Measurements from ENCODE around the gene FRMD3. TPM values are rescaled to one million over a fixed set of nuclear protein-coding genes. Genes with fewer than 3 reads are reported as not detected.

Gene FRMD3
- total and polyA plus RNA-seq, 11 donors = 28.9 to 195 (median 82.4) TPM

GRCh38 chr9:83420486-83420885 is 117.7 kb downstream of the FRMD3 start:
- DNase-seq (no peak), ATAC-seq (no peak)
- Histone ChIP-seq H3K27ac (no peak overlapping the region), H3K4me3 (no peak overlapping the region), H3K36me3 (no peaks in the 10 kb centered on the region), H3K9me3 (peaks cover 0 to 5% (median 0%) of the 10 kb centered on the region in 12 donors), H3K27me3 (no peaks in the 10 kb centered on the region), H3K4me1 (peaks cover 0 to 24% (median 0%) of the 10 kb centered on the region in 12 donors)
- intact Hi-C loops (cut with DNase I) = no loop called here
- WGBS, 4 donors = 88 to 97% (median 94%) methylated on average over 3 of the region's 3 CpGs
- TF ChIP-seq POLR2A (IDR thresholded peaks at IDR 0.05) (no peak), CTCF (IDR thresholded peaks at IDR 0.05) (no peak)

GRCh38 chr9:83419961-83420360 is 118.2 kb downstream of the FRMD3 start:
- WGBS, 4 donors = 69 to 79% (median 73%) methylated on average over 4 of the region's 4 CpGs
- ATAC-seq (no peak), DNase-seq (no peak)
- Histone ChIP-seq H3K4me3 (no peak overlapping the region), H3K36me3 (no peaks in the 10 kb centered on the region), H3K27me3 (no peaks in the 10 kb centered on the region), H3K27ac (no peak overlapping the region), H3K9me3 (peaks cover 0 to 5% (median 0%) of the 10 kb centered on the region in 12 donors), H3K4me1 (peaks cover 0 to 24% (median 0%) of the 10 kb centered on the region in 12 donors)
- TF ChIP-seq CTCF (IDR thresholded peaks at IDR 0.05) = no peak
- intact Hi-C loops (cut with DNase I) = loop anchor here in 1 of 10 donors (10.0 kb wide), 1 partner anchor 65 kb away; no protein-coding TSS in a partner anchor

- TF ChIP-seq POLR2A (IDR thresholded peaks at IDR 0.05) (no peak), CTCF (IDR thresholded peaks at IDR 0.05) (no peak)
- H3K27me3 ChIP-seq = no peaks in the 10 kb centered on the region
- 92 to 93% (median 93%) methylated on average over 1 of the region's 1 CpG for WGBS, 4 donors
These were observed 119.9 kb downstream of the FRMD3 start for GRCh38 chr9:83418283-83418682.

GRCh38 chr9:83413367-83413766 is 124.8 kb downstream of the FRMD3 start:
- 84 to 96% (median 92%) methylated on average over 4 of the region's 4 CpGs for WGBS, 4 donors
- DNase-seq (no peak), ATAC-seq (no peak)
- Histone ChIP-seq H3K27ac (no peak overlapping the region), H3K36me3 (no peaks in the 10 kb centered on the region), H3K4me1 (no peaks in the 10 kb centered on the region), H3K4me3 (no peak overlapping the region), H3K9me3 (peaks cover 0 to 8% (median 0%) of the 10 kb centered on the region in 12 donors), H3K27me3 (no peaks in the 10 kb centered on the region)
- TF ChIP-seq POLR2A (IDR thresholded peaks at IDR 0.05) = no peak
- TF ChIP-seq CTCF (IDR thresholded peaks at IDR 0.05) = no peak
- intact Hi-C loops (cut with DNase I) = loop anchor here in 1 of 10 donors (10.0 kb wide), 1 partner anchor 59 kb away; no protein-coding TSS in a partner anchor

More at GRCh38 chr9:83418283-83418682, 119.9 kb downstream of the FRMD3 start:
- intact Hi-C loops (cut with DNase I) = loop anchor here in 1 of 10 donors (10.0 kb wide), 1 partner anchor 63 kb away; no protein-coding TSS in a partner anchor
- H3K36me3 ChIP-seq = no peaks in the 10 kb centered on the region
- peaks cover 0 to 12% (median 0%) of the 10 kb centered on the region in 12 donors for H3K4me1 ChIP-seq
- no peak for DNase-seq
- H3K9me3 ChIP-seq = peaks cover 0 to 8% (median 0%) of the 10 kb centered on the region in 12 donors
- no peak overlapping the region for H3K27ac ChIP-seq
- ATAC-seq = no peak
- H3K4me3 ChIP-seq = no peak overlapping the region
